ENCODE data around the gene MSI2. TPM values are rescaled to one million over a fixed set of nuclear protein-coding genes. Genes with fewer than 3 reads are reported as not detected.
A peak's percentile ranks its signal among the peaks of the same experiment; 100 is the strongest.

MSI2 gene
- total RNA-seq, 1 donor from 2014 or later: 8.3 TPM

GRCh38 chr17:57536789-57537523, 280.6 kb downstream of the MSI2 start:
- no peak for DNase-seq (ENCODE audit: low read depth in 2 of 2)

GRCh38 chr17:57537524-57538410, 281.4 kb downstream of the MSI2 start:
- DNase-seq (ENCODE audit: low read depth in 2 of 2): peak in 1 of 2 donors; percentile 52

- no peak for DNase-seq (ENCODE audit: low read depth in 2 of 2)
These were observed 282.6 kb downstream of the MSI2 start for GRCh38 chr17:57538736-57539456.

DNA sequence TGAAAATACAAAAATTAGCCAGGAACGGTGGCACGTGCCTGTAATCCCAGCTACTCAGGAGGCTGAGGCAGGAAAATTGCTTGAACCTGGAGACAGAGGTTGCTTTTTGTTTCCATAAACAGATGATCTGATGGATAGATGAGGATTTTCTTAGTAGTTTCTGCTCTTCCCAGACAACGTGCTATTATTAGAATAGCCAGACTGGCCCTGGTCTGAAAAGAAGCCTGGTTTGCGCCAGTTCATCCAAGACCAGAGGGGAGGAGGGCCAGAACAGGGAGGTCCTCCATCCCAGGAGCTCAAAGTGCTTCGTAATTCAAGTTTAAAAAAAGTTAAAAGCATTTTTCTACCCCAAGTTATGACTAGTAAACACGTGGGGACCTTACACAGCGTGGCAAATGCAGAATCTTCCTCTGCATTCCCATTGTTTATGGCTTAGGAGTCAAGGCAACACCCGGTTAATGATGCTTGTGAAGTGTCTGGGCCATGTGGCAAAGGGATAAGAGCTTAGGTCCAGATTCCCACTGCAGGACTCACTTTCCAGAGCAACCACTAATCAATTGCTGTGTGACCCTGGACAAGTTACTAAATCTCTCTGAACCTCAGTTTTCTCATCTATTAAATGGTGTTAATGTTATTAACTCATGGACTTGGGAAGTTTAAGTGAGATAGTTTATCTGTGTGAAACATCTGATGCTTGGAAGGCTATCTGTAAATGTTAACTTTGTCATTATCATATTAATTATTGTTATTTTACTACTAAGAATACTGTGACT, 283.4 kb downstream of the MSI2 start:
- DNase-seq (ENCODE audit: low read depth in 2 of 2): no peak

DNA sequence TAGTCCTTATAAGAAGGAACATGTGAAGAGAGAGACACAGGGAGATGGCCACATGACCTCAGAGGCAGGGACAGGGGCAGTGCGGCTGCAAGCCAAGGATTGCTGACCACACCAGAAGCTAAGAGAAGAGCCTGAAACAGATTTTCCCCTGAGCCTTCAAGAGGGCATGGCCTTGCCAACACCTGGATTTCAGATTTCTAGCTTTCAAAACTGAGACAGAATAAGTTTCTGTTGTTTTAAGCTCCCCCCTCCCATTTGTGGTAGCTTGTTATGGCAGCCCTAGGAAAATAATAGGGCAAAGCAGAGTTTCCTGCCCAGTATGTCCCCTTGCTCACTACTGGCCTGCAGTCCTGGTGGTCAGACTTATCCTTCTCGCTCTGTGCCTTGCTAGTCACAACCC, 284.3 kb downstream of the MSI2 start:
- no peak for DNase-seq (ENCODE audit: low read depth in 2 of 2)

DNA sequence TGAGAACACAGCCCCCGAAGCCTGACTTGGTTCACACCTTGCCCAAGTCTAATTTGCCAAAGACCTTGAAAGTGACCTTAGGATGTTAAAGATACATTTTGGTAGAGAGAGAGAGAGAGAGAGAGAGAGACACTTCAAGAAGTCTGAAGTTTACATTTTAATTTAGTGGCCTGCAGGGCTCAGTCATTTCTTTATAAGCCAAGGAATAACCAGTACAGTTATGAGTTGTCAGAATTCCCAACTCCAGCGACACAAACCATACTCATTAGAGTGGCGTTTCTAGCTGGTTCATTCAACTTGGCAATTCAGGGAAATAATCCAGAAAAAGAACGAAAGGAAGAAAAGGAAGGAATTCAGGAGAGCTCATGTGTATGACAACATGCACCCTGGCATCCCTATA, 284.7 kb downstream of the MSI2 start:
- no peak for DNase-seq (ENCODE audit: low read depth in 2 of 2)

- peak; percentile 26 to 57 for DNase-seq (ENCODE audit: low read depth in 2 of 2)
These were observed 285.4 kb downstream of the MSI2 start for GRCh38 chr17:57541472-57542394.

DNA sequence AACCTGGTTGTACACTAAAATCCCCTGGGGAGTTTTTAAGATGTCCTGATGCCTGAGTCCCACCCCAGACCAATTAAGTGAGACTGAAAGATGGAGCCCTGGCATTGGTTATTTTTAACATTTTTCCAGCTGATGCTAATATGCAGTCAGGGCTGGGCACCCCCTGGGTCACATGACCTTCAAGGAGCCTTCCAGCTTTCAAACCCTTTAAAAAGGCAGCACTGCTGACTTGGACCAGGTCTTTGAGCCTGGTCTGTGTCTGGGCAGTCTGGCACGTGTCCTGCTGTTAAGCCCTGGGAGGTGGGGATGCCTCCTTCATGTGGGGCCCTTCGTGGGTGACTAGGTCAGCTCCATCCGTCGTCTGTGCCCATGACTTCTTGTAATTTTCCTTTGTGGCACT, 286.2 kb downstream of the MSI2 start:
- no peak for DNase-seq (ENCODE audit: low read depth in 2 of 2)

DNA sequence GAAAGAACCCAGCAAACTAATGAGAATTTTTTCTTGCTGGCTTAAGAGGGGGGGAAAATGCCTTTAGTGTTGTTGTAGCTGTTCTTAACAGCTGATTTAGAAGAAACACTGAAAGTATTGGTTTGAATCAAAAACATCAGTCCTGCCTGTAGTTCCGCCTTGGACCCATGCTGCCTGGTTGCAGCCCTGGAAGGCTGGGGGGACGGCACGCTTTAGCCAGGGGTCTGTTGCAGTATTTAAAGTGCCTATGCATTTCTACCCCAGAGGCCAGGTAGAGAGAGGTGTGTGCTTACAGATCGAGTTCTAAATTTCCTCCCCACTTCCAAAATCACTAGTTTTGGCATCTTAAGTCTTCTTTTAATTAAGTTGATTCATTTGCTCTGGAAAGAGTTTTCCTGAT, 286.9 kb downstream of the MSI2 start:
- DNase-seq (ENCODE audit: low read depth in 2 of 2): no peak

DNA sequence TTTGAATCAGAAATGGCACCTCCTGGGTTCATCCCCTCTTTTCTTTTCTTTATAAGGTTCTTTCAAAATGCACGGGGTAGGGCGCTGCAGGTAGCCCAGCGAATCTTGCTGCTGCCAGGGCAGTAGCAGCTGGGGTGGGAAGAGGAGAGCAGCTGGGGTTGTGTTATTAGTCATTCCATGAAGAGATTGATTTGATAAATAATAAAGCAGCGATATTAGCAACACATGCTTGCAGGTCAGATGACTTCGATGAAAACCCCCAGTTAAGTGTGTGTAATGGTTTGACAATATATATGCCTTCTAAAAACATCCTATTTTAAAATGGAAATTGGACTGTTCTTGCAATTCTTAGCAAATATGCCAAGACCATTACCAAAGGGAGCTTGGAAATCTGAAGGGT, 288.1 kb downstream of the MSI2 start:
- DNase-seq (ENCODE audit: low read depth in 2 of 2): no peak

DNA sequence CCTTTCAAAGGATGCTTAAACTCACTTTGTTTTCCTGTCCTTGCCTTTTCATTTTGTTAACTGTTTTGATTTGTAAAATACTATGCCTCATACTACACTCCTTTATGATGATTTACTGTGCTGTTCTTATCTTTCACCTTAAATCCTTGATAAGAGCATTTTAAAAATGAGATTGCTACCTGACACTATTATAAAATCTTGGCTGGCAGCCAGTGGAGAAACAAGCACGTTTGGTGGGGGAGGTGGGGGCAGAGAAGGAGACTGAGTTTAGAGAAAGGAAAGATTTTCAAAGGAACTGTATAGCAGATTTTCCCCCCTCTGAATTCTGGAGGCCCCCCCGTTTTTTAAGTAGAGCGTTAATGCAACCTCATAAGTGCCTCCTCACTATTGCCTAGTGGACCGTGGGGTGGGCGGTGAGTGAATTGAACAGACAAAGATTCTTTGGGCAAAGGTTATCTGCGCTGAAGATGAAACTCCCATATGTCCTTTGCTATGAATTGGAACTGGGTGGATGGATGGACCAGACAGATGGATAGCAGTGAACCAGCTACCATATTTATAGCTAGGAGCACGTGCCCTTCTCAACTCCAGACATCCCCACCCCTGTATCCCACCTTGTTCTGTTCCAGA, 288.6 kb downstream of the MSI2 start:
- no peak for DNase-seq (ENCODE audit: low read depth in 2 of 2)

DNA sequence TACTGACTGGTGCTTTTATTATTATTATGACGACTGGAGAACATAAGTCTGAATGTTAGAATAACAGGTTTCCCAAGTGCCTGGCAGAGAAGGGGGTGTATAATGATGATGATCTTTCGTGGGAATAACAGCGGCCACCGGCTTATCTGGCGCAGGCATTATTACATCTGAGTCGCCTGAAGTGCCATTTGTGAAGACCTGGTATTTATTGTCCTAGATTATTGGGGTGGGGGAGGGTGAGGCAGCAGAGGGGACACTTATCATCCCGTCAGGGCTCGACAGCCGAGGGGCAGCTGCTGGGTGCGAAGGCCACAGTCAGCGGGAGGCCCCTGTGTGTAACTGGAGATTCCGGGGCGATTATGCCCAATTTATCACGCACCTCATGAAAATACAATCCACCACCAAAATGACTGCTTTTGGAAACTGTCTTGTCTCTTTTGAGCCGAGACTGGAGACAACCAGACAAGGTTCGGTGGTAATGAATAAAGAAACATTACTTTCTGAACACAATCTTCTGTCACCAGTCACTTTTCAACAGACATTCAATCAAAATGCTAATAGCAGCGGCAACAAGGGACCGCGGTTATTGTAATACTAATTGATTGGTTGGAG, 289.5 kb downstream of the MSI2 start:
- no peak for DNase-seq (ENCODE audit: low read depth in 2 of 2)

- DNase-seq (ENCODE audit: low read depth in 2 of 2): peak in 1 of 2 donors; percentile 62
These were observed 292.4 kb downstream of the MSI2 start for GRCh38 chr17:57548421-57549410.

- no peak for DNase-seq (ENCODE audit: low read depth in 2 of 2)
These were observed 293.1 kb downstream of the MSI2 start for GRCh38 chr17:57549468-57549867.

DNA sequence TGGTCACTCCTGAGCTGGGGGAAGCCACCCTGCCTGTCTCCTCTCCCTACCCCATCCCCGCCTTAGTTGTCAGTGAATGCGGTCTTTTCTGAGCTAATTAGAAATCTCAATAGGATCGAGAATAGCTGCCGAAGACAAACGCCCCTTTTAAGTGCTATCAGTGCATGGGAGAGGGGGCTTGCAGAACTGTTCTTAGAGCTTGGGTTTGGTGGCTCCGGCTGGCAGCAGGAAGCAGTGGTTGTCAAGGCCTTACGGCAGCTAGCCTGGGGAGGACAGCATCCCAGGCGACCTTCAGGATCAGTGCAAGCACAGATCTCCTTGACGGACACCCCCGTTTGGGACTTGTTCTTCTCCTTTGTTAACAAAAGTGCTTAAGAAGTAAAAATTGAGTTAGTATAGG, 293.7 kb downstream of the MSI2 start:
- DNase-seq (ENCODE audit: low read depth in 2 of 2): no peak

DNA sequence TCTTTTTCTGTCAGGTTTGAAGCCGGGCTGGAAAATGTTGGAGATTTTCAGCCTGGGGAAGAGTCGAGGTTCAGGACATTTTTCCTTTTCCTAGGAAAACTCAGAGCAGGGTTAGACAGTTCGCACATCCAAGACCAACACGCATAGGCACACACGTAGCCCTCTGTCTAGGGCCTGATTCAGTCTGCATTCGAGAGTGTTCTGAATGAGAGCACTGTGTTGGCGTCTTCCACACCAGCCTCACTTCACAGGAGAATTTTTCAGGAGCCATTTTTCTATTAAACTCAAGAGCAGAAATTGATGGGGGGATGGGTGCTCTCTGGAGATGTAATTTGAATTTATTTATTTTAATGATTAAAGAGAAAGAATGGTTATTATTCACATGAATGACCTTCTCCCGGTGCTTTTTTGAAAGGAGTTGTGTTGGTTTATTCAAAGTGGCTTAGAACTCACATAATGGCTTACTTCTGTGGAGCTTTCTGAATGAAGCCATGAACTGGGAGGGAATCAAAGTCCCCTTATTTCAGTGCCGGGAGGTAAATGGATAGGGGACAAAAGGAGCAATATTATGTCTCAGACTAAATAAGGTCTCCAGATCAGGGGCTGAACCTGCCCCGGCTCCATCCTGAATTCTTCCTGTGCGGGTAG, 294.5 kb downstream of the MSI2 start:
- no peak for DNase-seq (ENCODE audit: low read depth in 2 of 2)

DNA sequence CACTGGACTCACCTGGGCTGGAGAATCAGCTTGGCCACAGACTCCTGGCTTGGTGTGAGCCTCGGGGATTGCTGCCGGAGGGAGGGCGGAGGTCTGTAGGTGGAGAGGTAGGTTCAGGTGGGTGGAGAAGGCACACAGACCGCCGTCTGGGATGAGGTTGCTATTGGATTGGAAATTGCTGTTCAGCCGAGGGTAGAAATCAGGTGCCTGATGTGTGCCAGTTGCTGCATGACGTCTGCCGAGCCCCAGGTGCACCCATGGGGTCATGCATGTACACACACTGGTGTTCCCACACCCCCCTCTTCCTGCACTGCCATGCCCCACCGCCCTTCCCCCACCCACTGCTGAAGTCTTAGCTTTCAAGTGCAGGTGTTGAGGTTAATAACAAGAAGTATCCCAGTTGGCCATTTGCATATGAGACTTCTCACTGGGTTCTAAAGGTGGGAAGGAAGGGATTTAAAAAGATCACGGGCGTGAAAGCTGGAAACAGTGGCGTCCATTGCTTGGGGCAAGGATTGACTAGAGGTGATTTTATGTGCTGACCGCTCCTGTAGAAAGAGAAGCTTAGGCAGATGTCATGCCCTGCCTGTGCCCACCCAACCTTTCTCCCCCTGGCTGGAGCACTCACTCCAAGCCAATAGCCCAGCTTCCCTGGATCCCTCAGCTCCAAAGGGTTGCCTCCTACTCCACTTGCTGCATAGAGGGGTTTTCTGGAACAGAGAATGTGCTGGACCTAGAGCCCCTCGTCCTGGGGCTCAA, 295.2 kb downstream of the MSI2 start:
- no peak for DNase-seq (ENCODE audit: low read depth in 2 of 2)
